T-helper 2 cell treated with Interferon-gamma antibody and Interleukin-4, amounts not matched to agents 100 ng/mL and 5 ng/mL, for 36 hours (primary cell): Measurements from ENCODE around the gene CISD3. TPM values are rescaled to one million over a fixed set of nuclear protein-coding genes. Genes with fewer than 3 reads are reported as not detected.

ENCODE experiments used
- intact Hi-C: fragments of 100-400 bp; cut with micrococcal nuclease; formaldehyde crosslinking; loops from one replicate; pipeline ENCODE4 v1.15.1; 2023
- total RNA-seq: library from RNA; stranded (reverse); gene quantifications from 2 replicates; pipeline ENCODE4 v1.2.3, GENCODE V29; 2022

The CISD3 gene
- total RNA-seq, 1 donor from 2014 or later, result 47.0 TPM

- intact Hi-C loops, result loop anchor here (1.0 kb wide), 1 partner anchor 22 kb away; no protein-coding TSS in a partner anchor
These were observed 23.5 kb upstream of the CISD3 start for GRCh38 chr17:38706505-38707216.

- intact Hi-C loops, result no loop called here
These were observed 22.3 kb upstream of the CISD3 start for GRCh38 chr17:38707678-38708351.

GRCh38 chr17:38709104-38709820, 20.9 kb upstream of the CISD3 start:
- intact Hi-C loops, result no loop called here

DNA sequence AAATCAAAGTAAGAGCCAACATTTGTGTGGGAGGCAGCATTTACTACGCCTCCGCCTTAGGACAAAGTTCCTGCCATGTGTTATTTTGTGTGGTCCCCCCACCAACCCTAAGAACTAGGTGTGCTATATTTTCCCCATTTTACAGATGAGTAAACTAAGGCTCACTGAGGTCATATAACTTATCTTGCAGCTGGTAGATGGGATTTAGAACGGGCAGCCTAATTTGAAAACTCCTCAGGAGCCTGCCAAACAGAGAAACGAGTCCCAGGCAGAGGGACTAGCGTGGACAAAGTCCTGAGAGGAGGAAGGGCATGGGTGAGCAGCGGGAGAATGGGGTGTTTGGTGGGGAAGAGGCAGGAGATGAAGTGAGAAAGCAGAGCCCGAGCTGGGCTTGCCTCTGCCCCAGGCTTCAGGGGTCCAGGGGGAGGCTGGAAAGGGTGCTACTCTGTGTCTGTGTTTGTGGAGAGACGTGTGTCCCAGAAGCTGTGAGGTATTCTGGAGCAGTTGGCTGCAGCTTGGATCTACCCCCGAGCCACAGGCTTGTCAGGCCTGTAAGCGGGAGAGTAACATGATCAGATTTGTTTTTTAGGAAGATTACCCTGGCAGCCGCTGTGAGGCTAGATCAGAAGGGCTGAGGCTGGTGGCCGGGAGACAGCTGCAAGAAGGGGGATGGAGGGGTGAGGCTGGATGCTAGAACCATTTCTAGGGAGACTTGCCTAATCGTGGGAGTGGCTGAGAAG, 20.1 kb upstream of the CISD3 start:
- intact Hi-C loops, result no loop called here

DNA sequence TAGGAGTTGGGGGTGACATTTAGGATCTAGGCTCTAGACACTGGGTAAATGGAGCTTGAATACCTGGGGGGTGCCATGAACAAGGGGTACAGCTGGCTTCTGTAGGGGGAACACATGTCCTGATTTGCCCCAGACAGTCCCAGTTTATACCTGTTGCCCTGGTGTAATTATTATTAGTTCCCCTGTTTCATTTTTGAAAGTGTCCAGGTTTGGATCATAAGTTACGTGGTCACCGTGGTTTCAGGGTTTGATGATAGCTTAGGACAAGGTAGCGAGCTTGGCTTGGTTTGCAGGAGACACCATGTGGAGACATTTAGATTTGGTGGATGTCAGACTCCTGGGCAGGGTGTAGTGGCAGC, 19.6 kb upstream of the CISD3 start:
- intact Hi-C loops, result no loop called here

GRCh38 chr17:38710985-38711384, 19.2 kb upstream of the CISD3 start:
- intact Hi-C loops, result no loop called here

- intact Hi-C loops, result no loop called here
These were observed 18.2 kb upstream of the CISD3 start for GRCh38 chr17:38711792-38712571.

GRCh38 chr17:38712593-38712992, 17.5 kb upstream of the CISD3 start:
- intact Hi-C loops, result no loop called here

DNA sequence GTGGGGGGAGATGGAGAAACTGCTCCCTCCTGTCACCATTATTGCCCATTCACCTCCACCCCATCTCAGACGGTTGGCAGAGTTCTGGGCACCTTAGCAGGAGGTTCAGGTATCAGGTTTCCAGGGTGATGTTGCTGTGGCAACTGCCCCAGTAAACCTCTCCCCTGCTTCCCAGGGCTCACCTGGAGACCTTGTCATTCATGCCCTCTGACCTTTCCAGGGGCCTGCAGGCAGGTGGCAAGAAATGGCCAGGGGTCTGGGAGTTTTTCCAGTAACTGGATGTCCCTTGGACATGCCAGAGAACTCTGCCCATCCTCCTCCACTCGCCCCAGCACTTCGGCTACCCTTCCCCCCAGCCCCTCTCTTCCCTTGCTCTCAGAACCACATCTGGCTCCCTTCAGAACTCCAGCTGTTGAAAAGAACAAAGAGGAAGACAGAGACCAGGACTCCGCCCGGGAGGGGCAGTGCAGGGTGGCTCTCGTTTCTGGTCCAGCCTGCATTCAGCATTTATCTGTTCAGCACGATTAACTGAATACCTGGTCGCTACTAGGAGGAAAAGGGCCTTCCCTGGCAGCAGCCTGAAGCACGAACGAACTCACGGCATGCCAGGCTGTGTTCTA, 16.6 kb upstream of the CISD3 start:
- intact Hi-C loops, result no loop called here

- intact Hi-C loops, result no loop called here
These were observed 14.8 kb upstream of the CISD3 start for GRCh38 chr17:38715216-38715943.

DNA sequence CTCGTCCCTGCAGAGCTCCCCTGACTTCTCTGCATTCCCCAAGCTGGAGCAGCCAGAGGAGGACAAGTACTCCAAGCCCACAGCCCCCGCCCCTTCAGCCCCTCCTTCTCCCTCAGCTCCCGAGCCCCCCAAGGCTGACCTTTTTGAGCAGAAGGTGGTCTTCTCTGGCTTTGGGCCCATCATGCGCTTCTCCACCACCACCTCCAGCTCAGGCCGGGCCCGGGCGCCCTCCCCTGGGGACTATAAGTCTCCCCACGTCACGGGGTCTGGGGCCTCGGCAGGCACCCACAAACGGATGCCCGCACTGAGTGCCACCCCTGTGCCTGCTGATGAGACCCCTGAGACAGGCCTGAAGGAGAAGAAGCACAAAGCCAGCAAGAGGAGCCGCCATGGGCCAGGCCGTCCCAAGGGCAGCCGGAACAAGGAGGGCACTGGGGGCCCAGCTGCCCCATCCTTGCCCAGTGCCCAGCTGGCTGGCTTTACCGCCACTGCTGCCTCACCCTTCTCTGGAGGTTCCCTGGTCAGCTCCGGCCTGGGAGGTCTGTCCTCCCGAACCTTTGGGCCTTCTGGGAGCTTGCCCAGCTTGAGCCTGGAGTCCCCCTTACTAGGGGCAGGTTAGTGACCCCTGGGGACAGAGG, 13.7 kb upstream of the CISD3 start:
- intact Hi-C loops, result no loop called here

- intact Hi-C loops, result no loop called here
These were observed 12.9 kb upstream of the CISD3 start for GRCh38 chr17:38717139-38717745.

DNA sequence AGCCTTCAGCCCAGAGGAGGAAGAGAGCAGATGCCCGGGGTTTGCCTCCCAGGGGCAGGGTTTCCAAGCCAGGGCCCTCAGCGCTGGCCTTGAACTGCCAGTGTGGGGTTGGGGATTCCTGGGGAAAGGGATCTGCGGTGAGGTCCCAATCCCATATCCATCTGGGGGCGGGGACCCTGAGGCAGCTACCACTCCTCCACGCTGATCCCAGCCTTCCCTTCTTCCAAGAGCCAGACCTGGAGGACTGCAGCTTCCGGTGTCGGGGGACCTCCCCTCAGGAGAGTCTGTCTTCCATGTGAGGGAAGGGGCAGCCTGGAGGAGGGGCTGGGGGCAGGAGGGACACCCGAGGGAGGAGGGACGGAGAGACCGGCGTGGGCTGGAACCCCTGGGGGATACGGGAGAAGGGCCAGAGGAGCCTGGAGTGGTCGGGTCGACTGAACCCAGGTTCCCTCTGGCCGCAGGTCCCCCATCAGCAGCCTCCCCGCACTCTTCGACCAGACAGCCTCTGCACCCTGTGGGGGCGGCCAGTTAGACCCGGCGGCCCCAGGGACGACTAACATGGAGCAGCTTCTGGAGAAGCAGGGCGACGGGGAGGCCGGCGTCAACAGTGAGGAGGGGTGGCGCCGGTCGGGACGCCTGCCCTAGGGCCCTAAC, 10.7 kb upstream of the CISD3 start:
- intact Hi-C loops, result no loop called here

GRCh38 chr17:38719943-38720641, 10.0 kb upstream of the CISD3 start:
- intact Hi-C loops, result no loop called here

DNA sequence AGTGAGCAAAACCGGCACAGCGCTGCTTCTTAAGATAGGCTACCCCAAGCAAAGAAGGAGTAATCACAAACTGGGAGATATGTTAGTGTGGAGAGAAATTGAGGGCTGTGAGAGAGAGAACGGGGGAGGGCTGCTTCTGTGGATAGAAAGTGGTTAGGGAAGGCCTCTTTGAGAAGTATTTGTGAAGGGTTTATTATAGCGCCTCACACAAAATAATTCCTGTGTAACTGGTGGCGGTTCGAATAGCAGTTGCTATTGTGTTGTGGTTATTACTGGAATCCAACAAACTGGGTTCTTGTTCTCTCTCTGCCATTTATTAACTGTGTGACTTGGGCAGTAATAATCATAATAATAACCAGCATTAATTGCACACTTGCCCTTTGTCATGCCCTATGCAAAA, 9.2 kb upstream of the CISD3 start:
- intact Hi-C loops, result no loop called here

GRCh38 chr17:38721802-38722201, 8.3 kb upstream of the CISD3 start:
- intact Hi-C loops, result no loop called here

GRCh38 chr17:38724337-38724988, 5.7 kb upstream of the CISD3 start:
- intact Hi-C loops, result no loop called here
